Activated T-cell treated with anti-CD3 and anti-CD28 coated beads for 4 hours (primary cell): Measurements from ENCODE around the gene CISD3.

ENCODE experiments used
- DNase-seq: peaks from one replicate; pipeline ENCODE4 v3.0.0-alpha.2; 2020

CISD3 gene

GRCh38 chr17:38746004-38746848, 16.1 kb downstream of the CISD3 start:
- no peak for DNase-seq

- DNase-seq: no peak
Measured at GRCh38 chr17:38746849-38747462, 16.8 kb downstream of the CISD3 start.

GRCh38 chr17:38747463-38748148, 17.5 kb downstream of the CISD3 start:
- no peak for DNase-seq

- DNase-seq: no peak
Measured at GRCh38 chr17:38748149-38748891, 18.2 kb downstream of the CISD3 start, which contains the start of gene PCGF2. Gene PCGF2, minus strand, starts transcription at chr17:38748336. Its CDS starts 7,934 bp downstream, at chr17:38740402.

GRCh38 chr17:38748892-38749222, 18.7 kb downstream of the CISD3 start:
- DNase-seq: no peak

- no peak for DNase-seq
Measured at GRCh38 chr17:38749223-38750043, 19.3 kb downstream of the CISD3 start.

- DNase-seq: no peak
Measured at GRCh38 chr17:38750044-38750311, 19.8 kb downstream of the CISD3 start.

GRCh38 chr17:38750312-38751121, 20.4 kb downstream of the CISD3 start:
- no peak for DNase-seq

- no peak for DNase-seq
Measured at GRCh38 chr17:38751144-38751807, 21.1 kb downstream of the CISD3 start.

- peak; percentile 78 for DNase-seq
Measured at GRCh38 chr17:38751808-38752307, 21.7 kb downstream of the CISD3 start.

- DNase-seq: peak; percentile 93
Measured at GRCh38 chr17:38752308-38753070, 22.3 kb downstream of the CISD3 start, which contains the start of gene PSMB3. Gene PSMB3, plus strand, starts transcription at chr17:38752741. Its CDS starts 86 bp downstream, at chr17:38752827.

- no peak for DNase-seq
Measured at GRCh38 chr17:38753071-38753506, 22.9 kb downstream of the CISD3 start.

- DNase-seq: no peak
Measured at GRCh38 chr17:38761612-38762011, 31.5 kb downstream of the CISD3 start.

- no peak for DNase-seq
Measured at GRCh38 chr17:38762231-38762630, 32.1 kb downstream of the CISD3 start.

GRCh38 chr17:38766341-38766740, 36.2 kb downstream of the CISD3 start:
- no peak for DNase-seq

- DNase-seq: no peak
Measured at GRCh38 chr17:38768417-38768816, 38.3 kb downstream of the CISD3 start.

- DNase-seq: no peak
Measured at GRCh38 chr17:38773258-38773657, 43.1 kb downstream of the CISD3 start.

- no peak for DNase-seq
Measured at GRCh38 chr17:38777641-38778250, 47.6 kb downstream of the CISD3 start.
